ENCODE data around the gene TXNDC5. TPM values are rescaled to one million over a fixed set of nuclear protein-coding genes. Genes with fewer than 3 reads are reported as not detected.

Gene TXNDC5
- polyA plus RNA-seq, 1 donor from 2014 or later = 37.7 TPM

Other genes with a start within 250 kb of the TXNDC5 start
- 1.8 and 2.4 TPM in 2 replicates for gene BMP6, start 184.7 kb downstream of the TXNDC5 start, polyA plus RNA-seq
- 11.0 and 12.2 TPM in 2 replicates for gene BLOC1S5, start 153.6 kb upstream of the TXNDC5 start, polyA plus RNA-seq
- 79.6 and 113 TPM in 2 replicates for gene EEF1E1, start 191.8 kb upstream of the TXNDC5 start, polyA plus RNA-seq

Data from neural cell (in vitro differentiated cells).